ENCODE results near the gene DIAPH3.

The DIAPH3 gene

GRCh38 chr13:60158321-60158801 lies 5.4 kb downstream of the DIAPH3 start:
- no peak for DNase-seq (ENCODE audit: low read depth in 3 of 3)

- no peak for DNase-seq (ENCODE audit: low read depth in 3 of 3)
These were observed 7.8 kb downstream of the DIAPH3 start for GRCh38 chr13:60155978-60156377.

DNA sequence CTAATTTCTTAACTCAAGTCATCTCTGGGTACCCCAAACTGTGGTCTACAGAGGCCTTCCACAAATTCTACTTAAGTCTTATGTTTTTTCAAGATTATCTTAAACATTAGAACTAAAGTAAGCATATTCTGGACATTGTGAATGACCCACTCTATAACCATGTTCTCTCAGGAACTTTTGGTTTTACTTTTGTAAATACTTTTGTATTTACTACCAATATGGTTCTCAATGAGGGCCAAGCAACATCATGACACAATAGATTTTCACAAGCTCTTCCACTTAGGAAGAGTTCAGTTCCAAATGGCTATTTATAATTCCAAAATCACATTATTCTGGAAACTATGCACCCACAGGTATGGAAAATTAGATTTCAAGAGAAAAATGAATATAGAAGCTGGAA lies 10.8 kb downstream of the DIAPH3 start:
- DNase-seq (ENCODE audit: low read depth in 3 of 3), result no peak

- no peak for DNase-seq (ENCODE audit: low read depth in 3 of 3)
These were observed 11.6 kb downstream of the DIAPH3 start for GRCh38 chr13:60152114-60152513.

DNA sequence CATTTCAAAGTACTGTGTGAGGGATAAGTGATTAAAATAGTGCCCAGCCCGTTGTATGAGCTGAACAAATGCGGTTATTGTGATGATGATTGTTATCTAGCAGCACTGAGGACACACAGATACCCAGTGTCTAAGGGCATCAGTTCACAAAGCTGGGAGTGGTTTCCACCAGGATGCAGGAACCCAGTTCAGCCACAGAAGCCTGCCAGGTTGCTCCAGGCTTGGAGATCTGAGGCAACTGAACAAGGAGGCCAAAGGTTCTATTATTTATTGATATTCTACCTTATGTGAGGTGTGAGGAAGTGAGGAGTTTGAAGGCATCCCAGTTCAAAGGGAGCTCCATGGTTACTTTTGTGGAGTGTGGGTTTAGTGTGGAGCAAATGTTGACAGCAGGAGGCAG lies 13.2 kb downstream of the DIAPH3 start:
- DNase-seq (ENCODE audit: low read depth in 3 of 3), result no peak

- no peak for DNase-seq (ENCODE audit: low read depth in 3 of 3)
These were observed 14.8 kb downstream of the DIAPH3 start for GRCh38 chr13:60148918-60149317.

GRCh38 chr13:60147361-60147760 lies 16.4 kb downstream of the DIAPH3 start:
- DNase-seq (ENCODE audit: low read depth in 3 of 3), result no peak

DNA sequence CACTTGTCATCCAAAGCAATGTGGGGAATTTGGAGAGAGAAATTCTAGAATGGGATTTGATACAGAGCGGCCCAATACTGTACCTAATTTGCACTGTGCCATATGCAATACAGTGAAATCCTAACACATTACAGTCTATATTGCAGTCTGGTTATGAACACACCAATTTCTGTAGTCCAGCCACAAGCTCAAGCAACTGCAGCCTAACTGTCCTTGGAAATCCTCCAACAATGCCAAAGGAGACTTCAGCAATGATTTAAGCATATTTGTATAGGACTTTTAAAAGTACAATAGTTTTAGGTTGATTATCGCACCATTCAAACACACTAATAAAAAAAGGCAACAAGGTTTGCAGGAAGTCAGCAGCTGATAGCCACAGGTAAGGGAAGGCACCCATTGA lies 17.3 kb downstream of the DIAPH3 start:
- DNase-seq (ENCODE audit: low read depth in 3 of 3), result no peak

DNA sequence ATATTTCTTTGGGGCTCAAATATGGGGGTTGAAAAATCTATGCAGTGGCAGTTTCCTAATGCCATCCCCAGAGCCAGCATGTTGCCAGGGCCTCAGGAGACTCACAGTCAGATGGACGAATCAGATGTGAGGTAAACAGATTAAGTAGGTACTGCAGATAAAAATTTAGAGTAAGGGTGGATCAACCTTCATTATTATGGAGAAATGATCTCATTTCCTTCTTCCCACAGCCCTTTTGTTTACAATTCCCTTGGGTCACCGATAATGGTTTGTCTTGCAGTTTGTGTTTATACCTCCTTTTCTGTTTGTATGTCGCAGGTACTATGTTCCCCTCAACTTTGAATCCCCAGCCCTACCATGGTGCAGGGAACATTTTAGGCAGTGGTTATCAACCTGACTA lies 20.0 kb downstream of the DIAPH3 start:
- DNase-seq (ENCODE audit: low read depth in 3 of 3), result no peak

- DNase-seq (ENCODE audit: low read depth in 3 of 3), result no peak
These were observed 24.5 kb downstream of the DIAPH3 start for GRCh38 chr13:60139272-60139671.

- no peak for DNase-seq (ENCODE audit: low read depth in 3 of 3)
These were observed 25.1 kb downstream of the DIAPH3 start for GRCh38 chr13:60138674-60139073.

- DNase-seq (ENCODE audit: low read depth in 3 of 3), result no peak
These were observed 25.7 kb downstream of the DIAPH3 start for GRCh38 chr13:60137911-60138560.

- no peak for DNase-seq (ENCODE audit: low read depth in 3 of 3)
These were observed 28.4 kb downstream of the DIAPH3 start for GRCh38 chr13:60135344-60135743.

GRCh38 chr13:60134376-60134775 lies 29.4 kb downstream of the DIAPH3 start:
- no peak for DNase-seq (ENCODE audit: low read depth in 3 of 3)

- DNase-seq (ENCODE audit: low read depth in 3 of 3), result no peak
These were observed 42.4 kb downstream of the DIAPH3 start for GRCh38 chr13:60121337-60121687.

DNA sequence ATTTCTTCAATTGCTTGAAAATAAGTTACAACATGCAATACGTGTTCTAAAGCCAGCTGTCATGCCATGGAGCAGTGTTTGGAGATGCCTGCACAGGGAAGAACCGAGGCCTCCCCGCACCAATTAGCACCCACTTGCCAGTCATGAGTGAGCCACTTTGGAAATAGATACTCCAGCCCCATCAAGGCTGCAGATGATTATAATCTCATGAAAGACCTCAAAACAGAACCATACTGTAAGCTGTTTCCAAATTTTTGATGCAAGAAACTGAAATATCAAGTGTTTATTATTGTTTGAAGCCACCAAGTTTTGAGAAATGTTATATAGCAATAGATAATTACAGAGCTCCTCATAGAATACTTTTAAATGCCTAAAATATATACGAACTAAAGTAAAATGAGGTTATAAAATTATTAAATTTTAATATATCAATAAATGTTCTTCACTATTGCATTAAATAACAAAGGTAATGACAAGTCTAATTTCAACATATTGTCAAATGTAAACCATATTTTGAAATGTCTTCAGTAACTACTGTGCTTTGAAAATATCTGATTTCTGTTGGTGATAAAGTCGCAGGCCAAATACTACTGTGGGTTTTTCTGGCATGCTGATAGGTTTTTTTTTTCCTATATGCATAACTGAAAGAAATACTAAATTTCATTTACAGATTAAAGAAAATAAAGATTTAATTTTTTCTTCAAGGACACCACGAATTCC lies 43.0 kb downstream of the DIAPH3 start:
- DNase-seq (ENCODE audit: low read depth in 3 of 3), result no peak

GRCh38 chr13:60118696-60119400 lies 44.9 kb downstream of the DIAPH3 start:
- no peak for DNase-seq (ENCODE audit: low read depth in 3 of 3)

- no peak for DNase-seq (ENCODE audit: low read depth in 3 of 3)
These were observed 49.2 kb downstream of the DIAPH3 start for GRCh38 chr13:60114499-60115028.

- DNase-seq (ENCODE audit: low read depth in 3 of 3), result no peak
These were observed 51.0 kb downstream of the DIAPH3 start for GRCh38 chr13:60112771-60113170.

DNA sequence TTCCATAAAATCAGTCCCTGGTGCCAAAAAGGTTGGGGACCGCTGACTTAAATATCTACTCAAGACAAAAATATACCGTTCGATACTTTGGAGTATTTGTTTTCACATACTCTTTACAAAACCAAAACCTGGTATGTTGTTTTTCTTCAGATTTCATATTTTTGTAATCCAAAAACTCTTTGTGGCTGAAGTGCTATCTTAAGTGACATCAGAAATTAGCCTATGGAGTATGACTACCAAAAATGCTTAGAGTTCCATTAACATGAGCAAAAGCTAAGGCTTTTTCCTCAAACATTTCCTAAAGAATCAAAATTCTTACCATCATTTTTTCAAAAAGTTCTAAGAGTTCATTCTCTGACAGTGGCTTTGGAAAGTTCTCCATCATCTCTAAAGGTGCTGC lies 52.0 kb downstream of the DIAPH3 start:
- no peak for DNase-seq (ENCODE audit: low read depth in 3 of 3)

DNA sequence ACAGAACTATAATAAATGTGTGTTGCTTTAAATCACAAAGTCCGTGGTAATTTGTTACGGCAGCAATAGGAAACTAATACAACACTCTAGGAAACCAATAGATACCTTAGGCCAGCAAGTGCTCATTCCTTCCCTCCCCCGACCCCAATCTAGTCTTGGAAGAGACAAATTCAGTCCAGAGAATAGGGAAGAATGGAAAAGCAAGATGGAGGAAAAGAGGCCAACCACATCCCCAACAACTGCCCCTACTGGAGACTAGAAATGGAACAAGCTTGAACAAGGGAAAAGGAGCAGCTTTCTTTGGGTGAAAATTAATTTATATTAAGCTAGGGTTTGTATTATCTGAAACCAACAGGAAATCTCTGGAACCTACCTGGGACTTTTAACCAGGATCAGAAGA lies 54.4 kb downstream of the DIAPH3 start:
- DNase-seq (ENCODE audit: low read depth in 3 of 3), result no peak

- no peak for DNase-seq (ENCODE audit: low read depth in 3 of 3)
These were observed 55.1 kb downstream of the DIAPH3 start for GRCh38 chr13:60108589-60108988.

Data from stimulated activated CD4-positive, alpha-beta T cell treated with anti-CD3 and anti-CD28 coated beads, TNF-alpha, amount 100 ng/mL, for 4 hours (primary cell).